Measurements from ENCODE around the gene GPC3.
"Not testable (repeated sequence)": the region's sequence is repeated elsewhere in the genome, so short reads cannot be mapped to it uniquely, and the experiment has no call there.

Gene GPC3

DNA sequence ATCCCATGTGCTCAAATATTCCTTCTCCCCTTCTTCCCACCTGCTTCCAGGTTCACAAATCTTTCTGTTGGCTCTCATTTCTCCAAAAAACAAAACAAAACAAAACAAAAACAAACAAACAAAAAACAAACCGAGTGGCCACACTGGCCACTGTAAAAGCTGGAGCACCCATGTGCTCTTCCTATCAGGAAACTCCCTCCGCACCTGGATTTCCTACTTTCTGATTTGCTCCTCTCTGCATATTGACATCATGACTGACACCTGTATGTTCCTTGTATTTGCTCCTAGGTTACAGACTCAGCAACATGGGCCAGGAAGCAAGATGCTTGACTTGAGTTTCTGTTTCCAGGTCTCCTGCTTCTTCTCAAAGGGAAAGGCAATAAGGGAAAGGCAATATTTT lies 258.8 kb downstream of the GPC3 start:
- TF ChIP-seq CTCF (IDR thresholded peaks at IDR 0.05; ENCODE audit: low read depth, low read length, missing control alignments): no peak
- no peak for DNase-seq (ENCODE audit: extremely low read depth, low read depth)
- H3K4me3 ChIP-seq (replicated peaks; ENCODE audit: low read depth, low read length): no peak overlapping the region

DNA sequence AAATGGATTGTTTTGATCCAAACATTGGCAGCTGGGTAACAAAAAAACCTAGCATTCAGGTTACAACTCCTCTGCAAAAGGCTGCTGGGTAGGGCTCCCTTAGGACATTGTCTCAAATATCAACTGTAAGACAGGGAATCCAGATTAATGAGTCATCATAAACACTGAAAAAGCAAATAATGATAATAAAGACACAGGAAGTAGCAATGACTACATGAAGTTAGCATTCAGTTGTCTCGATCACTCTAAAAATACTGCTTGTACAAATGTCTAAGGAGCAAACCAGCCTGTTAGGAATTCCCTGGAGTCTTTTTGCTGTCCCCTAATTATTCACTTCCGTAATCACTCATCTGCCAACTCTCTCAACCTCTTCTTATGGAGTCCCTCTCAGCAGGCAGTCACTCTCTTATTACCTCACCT lies 259.2 kb downstream of the GPC3 start:
- DNase-seq (ENCODE audit: extremely low read depth, low read depth): peak; percentile 12
- no peak for TF ChIP-seq CTCF (IDR thresholded peaks at IDR 0.05; ENCODE audit: low read depth, low read length, missing control alignments)

GRCh38 chrX:133723930-133724329 lies 261.5 kb downstream of the GPC3 start:
- no peak overlapping the region for H3K4me3 ChIP-seq (replicated peaks; ENCODE audit: low read depth, low read length)
- TF ChIP-seq CTCF (IDR thresholded peaks at IDR 0.05; ENCODE audit: low read depth, low read length, missing control alignments): no peak
- DNase-seq (ENCODE audit: extremely low read depth, low read depth): no peak

More for the DNA sequence above, 259.2 kb downstream of the GPC3 start:
- H3K4me3 ChIP-seq (replicated peaks; ENCODE audit: low read depth, low read length): no peak overlapping the region

- no peak overlapping the region for H3K4me3 ChIP-seq (replicated peaks; ENCODE audit: low read depth, low read length)
- no peak for DNase-seq (ENCODE audit: extremely low read depth, low read depth)
- no peak for TF ChIP-seq CTCF (IDR thresholded peaks at IDR 0.05; ENCODE audit: low read depth, low read length, missing control alignments)
Measured at GRCh38 chrX:133722756-133723155, 262.6 kb downstream of the GPC3 start.

- not testable (repeated sequence) for DNase-seq (ENCODE audit: extremely low read depth, low read depth); H3K4me3 ChIP-seq (replicated peaks; ENCODE audit: low read depth, low read length)
Measured at GRCh38 chrX:133720269-133720668, 265.1 kb downstream of the GPC3 start.

DNA sequence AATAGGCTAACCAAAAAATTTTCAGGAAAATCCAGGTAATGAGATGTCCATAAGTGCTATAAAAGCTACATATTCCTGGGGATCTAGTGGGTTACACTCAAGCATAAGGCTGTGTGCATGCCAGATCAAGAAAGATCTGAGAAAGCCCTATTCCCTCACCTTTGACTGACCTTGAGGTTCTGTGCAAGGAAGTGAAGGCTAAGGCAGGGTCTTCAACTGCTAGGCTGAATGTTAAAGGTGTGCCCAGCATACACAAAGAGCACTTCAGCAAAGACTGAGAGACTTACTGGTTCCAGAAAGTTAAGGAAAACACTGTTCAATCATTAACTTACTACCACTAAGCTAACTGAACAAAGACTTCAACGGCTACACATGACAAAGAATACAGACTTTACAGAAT lies 269.7 kb downstream of the GPC3 start:
- no peak for TF ChIP-seq CTCF (IDR thresholded peaks at IDR 0.05; ENCODE audit: low read depth, low read length, missing control alignments)
- H3K4me3 ChIP-seq (replicated peaks; ENCODE audit: low read depth, low read length): no peak overlapping the region
- DNase-seq (ENCODE audit: extremely low read depth, low read depth): no peak

- H3K4me3 ChIP-seq (replicated peaks; ENCODE audit: low read depth, low read length): no peak overlapping the region
- no peak for DNase-seq (ENCODE audit: extremely low read depth, low read depth)
- TF ChIP-seq CTCF (IDR thresholded peaks at IDR 0.05; ENCODE audit: low read depth, low read length, missing control alignments): no peak
Measured at GRCh38 chrX:133709501-133709900, 275.9 kb downstream of the GPC3 start.

Measured in HFF-Myc (cell line).